Activated T-cell treated with anti-CD3 and anti-CD28 coated beads for 1 hour (primary cell): ENCODE data around the gene CITED4.
A peak's percentile ranks its signal among the peaks of the same experiment; 100 is the strongest.

Experiments
- DNase-seq: peaks from one replicate; pipeline ENCODE4 v3.0.0-alpha.2; 2020; ENCODE audit warnings: low read depth

CITED4 gene

GRCh38 chr1:40853113-40853884 lies 8.9 kb downstream of the CITED4 start:
- DNase-seq = no peak

- no peak for DNase-seq
Observed at GRCh38 chr1:40851643-40852042, 10.5 kb downstream of the CITED4 start.

GRCh38 chr1:40849801-40850592 lies 12.2 kb downstream of the CITED4 start:
- DNase-seq = peak; percentile 79

GRCh38 chr1:40848530-40849189 lies 13.5 kb downstream of the CITED4 start:
- DNase-seq = no peak

- DNase-seq = no peak
Observed at GRCh38 chr1:40847023-40847745, 15.0 kb downstream of the CITED4 start.

GRCh38 chr1:40845895-40846294 lies 16.3 kb downstream of the CITED4 start:
- no peak for DNase-seq

GRCh38 chr1:40844887-40845878 lies 17.0 kb downstream of the CITED4 start:
- DNase-seq = no peak

- DNase-seq = no peak
Observed at GRCh38 chr1:40844079-40844478, 18.1 kb downstream of the CITED4 start.

- no peak for DNase-seq
Observed at GRCh38 chr1:40842691-40843090, 19.5 kb downstream of the CITED4 start.

- no peak for DNase-seq
Observed at GRCh38 chr1:40842207-40842606, 20.0 kb downstream of the CITED4 start.

- DNase-seq = no peak
Observed at GRCh38 chr1:40841602-40842001, 20.6 kb downstream of the CITED4 start.

GRCh38 chr1:40840526-40841323 lies 21.4 kb downstream of the CITED4 start:
- no peak for DNase-seq

- no peak for DNase-seq
Observed at GRCh38 chr1:40839943-40840335, 22.2 kb downstream of the CITED4 start.

- DNase-seq = no peak
Observed at GRCh38 chr1:40838980-40839942, 22.9 kb downstream of the CITED4 start.

GRCh38 chr1:40838045-40838979 lies 23.9 kb downstream of the CITED4 start:
- no peak for DNase-seq

- no peak for DNase-seq
Observed at GRCh38 chr1:40837601-40838000, 24.6 kb downstream of the CITED4 start.

GRCh38 chr1:40836283-40836682 lies 25.9 kb downstream of the CITED4 start:
- DNase-seq = no peak
